ENCODE measurements around the gene GOSR2. TPM values are rescaled to one million over a fixed set of nuclear protein-coding genes. Genes with fewer than 3 reads are reported as not detected.
A peak's percentile ranks its signal among the peaks of the same experiment; 100 is the strongest.
"Not testable (repeated sequence)": the region's sequence is repeated elsewhere in the genome, so short reads cannot be mapped to it uniquely, and the experiment has no call there.

The GOSR2 gene
- total and polyA plus RNA-seq, 7 donors = 21.6 to 47.0 (median 35.0) TPM

GRCh38 chr17:46916211-46916610 is 6.7 kb upstream of the GOSR2 start:
- H3K4me1 ChIP-seq = no peaks in the 10 kb centered on the region
- H3K4me3 ChIP-seq = no peak overlapping the region
- 86 to 92% methylated on average over 2 of the region's 2 CpGs for WGBS, 2 donors
- no peaks in the 10 kb centered on the region for H3K9me3 ChIP-seq
- H3K36me3 ChIP-seq = no peaks in the 10 kb centered on the region
- no peak for DNase-seq
- peaks cover 0 to 3% (median 0%) of the 10 kb centered on the region in 3 donors for H3K27me3 ChIP-seq
- H3K27ac ChIP-seq = no peak overlapping the region
- intact Hi-C loops (cut with DNase I) = no loop called here
- TF ChIP-seq CTCF (IDR thresholded peaks at IDR 0.05) (no peak), POLR2AphosphoS5 (IDR thresholded peaks at IDR 0.05) (no peak), POLR2A (IDR thresholded peaks at IDR 0.05) (no peak), EP300 (IDR thresholded peaks at IDR 0.05) (no peak)

GRCh38 chr17:46916623-46917022 is 6.3 kb upstream of the GOSR2 start:
- no peak overlapping the region for H3K27ac ChIP-seq
- no peak overlapping the region for H3K4me3 ChIP-seq
- H3K27me3 ChIP-seq = peaks cover 0 to 3% (median 0%) of the 10 kb centered on the region in 3 donors
- WGBS, 2 donors = 87 to 92% methylated on average over 3 of the region's 3 CpGs
- no peaks in the 10 kb centered on the region for H3K9me3 ChIP-seq
- H3K4me1 ChIP-seq = no peaks in the 10 kb centered on the region
- no peak for DNase-seq
- intact Hi-C loops (cut with DNase I) = no loop called here
- H3K36me3 ChIP-seq = no peaks in the 10 kb centered on the region
- no peak for TF ChIP-seq CTCF (IDR thresholded peaks at IDR 0.05)
- no peak for TF ChIP-seq POLR2AphosphoS5 (IDR thresholded peaks at IDR 0.05)
- TF ChIP-seq EP300 (IDR thresholded peaks at IDR 0.05) = no peak
- no peak for TF ChIP-seq POLR2A (IDR thresholded peaks at IDR 0.05)

- no peaks in the 10 kb centered on the region for H3K4me1 ChIP-seq
- H3K9me3 ChIP-seq = no peaks in the 10 kb centered on the region
- peaks cover 0 to under 1% (median 0%) of the 10 kb centered on the region in 3 donors for H3K27me3 ChIP-seq
- intact Hi-C loops (cut with DNase I) = no loop called here
- DNase-seq = no peak
- no peak for TF ChIP-seq CTCF (IDR thresholded peaks at IDR 0.05)
- TF ChIP-seq POLR2AphosphoS5 (IDR thresholded peaks at IDR 0.05) = no peak
- TF ChIP-seq POLR2A (IDR thresholded peaks at IDR 0.05) = no peak
- TF ChIP-seq EP300 (IDR thresholded peaks at IDR 0.05) = no peak
- H3K36me3 ChIP-seq = no peaks in the 10 kb centered on the region
- H3K4me3 ChIP-seq = no peak overlapping the region
- no peak overlapping the region for H3K27ac ChIP-seq
Observed at GRCh38 chr17:46917041-46917440, 5.9 kb upstream of the GOSR2 start.

GRCh38 chr17:46917516-46917915 is 5.4 kb upstream of the GOSR2 start:
- DNase-seq = no peak
- intact Hi-C loops (cut with DNase I) = no loop called here
- no peaks in the 10 kb centered on the region for H3K4me1 ChIP-seq
- H3K27ac ChIP-seq = no peak overlapping the region
- TF ChIP-seq CTCF (IDR thresholded peaks at IDR 0.05) (no peak), EP300 (IDR thresholded peaks at IDR 0.05) (no peak), POLR2AphosphoS5 (IDR thresholded peaks at IDR 0.05) (no peak), POLR2A (IDR thresholded peaks at IDR 0.05) (no peak)
- no peak overlapping the region for H3K4me3 ChIP-seq
- no peaks in the 10 kb centered on the region for H3K36me3 ChIP-seq
- no peaks in the 10 kb centered on the region for H3K27me3 ChIP-seq
- WGBS, 2 donors = 78 to 84% methylated on average over 4 of the region's 4 CpGs
- no peaks in the 10 kb centered on the region for H3K9me3 ChIP-seq

- DNase-seq; H3K27ac ChIP-seq; intact Hi-C loops (cut with DNase I); H3K27me3 ChIP-seq; H3K9me3 ChIP-seq; H3K36me3 ChIP-seq: not testable (repeated sequence)
- Histone ChIP-seq H3K4me3 (peak overlapping the region in 2 of 4 donors; percentile 94 to 98), H3K4me1 (peaks cover 0 to 32% (median 23%) of the 10 kb centered on the region in 4 donors)
- 77 to 80% methylated on average over 4 of the region's 4 CpGs for WGBS, 2 donors
Observed at GRCh38 chr17:46921962-46922361, 998 bp upstream of the GOSR2 start.

Measured in sigmoid colon (tissue), 7 donors.